DMS153 treated with DMSO at 0.1 percent for 48 hours (cell line): Measurements from ENCODE around the gene KRTAP4-12.
"Not testable (repeated sequence)": the region's sequence is repeated elsewhere in the genome, so short reads cannot be mapped to it uniquely, and the experiment has no call there.

Experiments
- DNase-seq: peaks from one replicate; lab custom pipeline; 2025; ENCODE audit not compliant: unreplicated experiment; lab: John Stamatoyannopoulos, UW

Gene KRTAP4-12

DNA sequence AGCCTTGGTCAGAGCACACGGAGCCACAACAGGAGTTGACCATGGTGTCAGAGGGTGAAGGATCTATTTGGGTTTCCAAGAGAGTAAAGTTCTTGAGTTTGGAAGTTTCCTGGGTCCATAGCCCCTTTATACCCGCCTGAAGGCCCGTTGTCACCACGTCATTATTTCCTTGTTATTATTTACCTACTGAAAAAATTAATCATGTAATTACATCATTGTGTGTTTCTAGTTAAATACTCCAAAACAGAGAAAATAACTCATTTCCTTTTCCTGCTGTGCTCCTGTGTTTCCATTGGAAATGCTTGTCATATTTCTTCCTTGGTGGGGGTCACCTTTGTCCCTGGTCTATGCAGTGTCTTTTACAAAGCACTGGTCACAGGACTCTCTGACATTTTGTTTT is 25.9 kb downstream of the KRTAP4-12 start, which contains the start of gene KRTAP4-8:
Gene KRTAP4-8 (minus strand): TSS at position 101 of the 400 bp plus-strand sequence. CDS start 58 bp downstream, at position 43.
- DNase-seq, result no peak

DNA sequence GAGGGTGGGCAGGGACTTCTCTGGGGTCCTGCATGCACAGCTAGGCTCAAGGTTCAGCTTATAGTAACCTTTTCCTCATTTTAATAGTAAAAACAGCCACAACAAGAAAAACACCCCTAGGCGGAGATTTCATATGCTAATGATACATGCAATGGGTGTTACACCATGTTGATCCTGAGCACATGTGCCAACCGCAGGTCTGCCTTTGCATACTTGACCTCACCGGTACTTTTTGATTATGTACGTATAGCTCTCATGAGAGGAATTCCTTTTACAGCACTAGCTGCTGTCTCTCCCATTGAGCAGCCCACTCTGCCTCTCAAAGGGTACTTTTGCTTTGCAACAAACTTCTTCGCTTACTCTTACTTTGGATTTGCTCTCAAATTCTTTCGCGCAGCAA is 27.9 kb downstream of the KRTAP4-12 start:
- no peak for DNase-seq

DNA sequence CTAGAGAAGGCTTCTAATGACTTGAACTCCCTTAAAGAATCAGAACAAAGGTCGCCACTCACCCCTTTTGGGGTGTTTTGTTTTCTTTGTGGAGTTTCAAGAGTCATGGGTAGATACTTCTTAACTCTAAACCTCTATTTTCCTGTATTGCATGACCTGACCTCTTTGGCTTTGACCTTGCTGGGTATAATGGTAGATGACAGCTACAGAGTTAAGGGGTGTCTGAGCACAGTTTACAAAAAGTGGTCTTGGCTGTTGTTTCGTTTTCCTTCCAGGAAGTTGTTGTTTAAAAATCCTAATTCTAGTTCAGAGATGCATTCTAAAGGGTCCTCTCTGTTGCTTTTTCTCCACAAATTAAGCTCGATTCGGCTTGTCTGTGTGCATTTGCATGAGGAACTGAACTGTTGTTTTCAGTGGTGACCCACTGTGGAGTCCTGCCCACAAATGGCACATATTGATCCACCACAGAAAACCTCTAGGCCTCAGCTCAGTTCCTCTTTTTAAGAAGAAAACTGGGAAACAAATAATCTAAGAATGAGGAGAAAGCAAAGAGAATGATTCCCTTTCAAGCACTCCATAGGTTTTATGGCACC is 35.1 kb downstream of the KRTAP4-12 start:
- not testable (repeated sequence) for DNase-seq

DNA sequence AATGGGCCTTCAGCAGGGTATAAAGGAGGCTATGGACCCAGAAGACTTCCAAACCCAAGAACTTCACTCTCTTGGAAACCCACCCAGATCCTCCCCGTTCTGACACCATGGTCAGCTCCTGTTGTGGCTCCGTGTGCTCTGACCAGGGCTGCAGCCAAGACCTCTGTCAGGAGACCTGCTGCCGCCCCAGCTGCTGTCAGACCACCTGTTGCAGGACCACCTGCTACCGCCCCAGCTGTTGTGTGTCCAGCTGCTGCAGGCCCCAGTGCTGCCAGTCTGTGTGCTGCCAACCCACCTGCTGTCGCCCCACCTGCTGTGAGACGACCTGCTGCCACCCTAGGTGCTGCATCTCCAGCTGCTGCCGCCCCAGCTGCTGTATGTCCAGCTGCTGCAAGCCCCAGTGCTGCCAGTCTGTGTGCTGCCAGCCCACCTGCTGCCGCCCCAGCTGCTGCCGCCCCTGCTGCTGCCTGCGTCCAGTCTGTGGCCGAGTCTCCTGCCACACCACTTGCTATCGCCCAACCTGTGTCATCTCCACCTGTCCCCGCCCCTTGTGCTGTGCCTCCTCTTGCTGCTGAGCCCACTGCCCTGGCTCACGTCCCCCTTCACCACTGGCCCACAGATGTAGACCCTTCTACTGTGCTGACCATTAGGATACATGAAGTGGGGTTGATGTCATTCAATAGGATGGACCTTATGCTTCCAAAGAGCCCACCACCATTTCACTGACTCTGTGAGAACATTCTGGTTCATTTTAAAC is 39.7 kb downstream of the KRTAP4-12 start, which contains the start of gene KRTAP4-7:
Gene KRTAP4-7 (plus strand): TSS at position 51 of the 757 bp plus-strand sequence. CDS start 57 bp downstream, at position 108.
- not testable (repeated sequence) for DNase-seq

DNA sequence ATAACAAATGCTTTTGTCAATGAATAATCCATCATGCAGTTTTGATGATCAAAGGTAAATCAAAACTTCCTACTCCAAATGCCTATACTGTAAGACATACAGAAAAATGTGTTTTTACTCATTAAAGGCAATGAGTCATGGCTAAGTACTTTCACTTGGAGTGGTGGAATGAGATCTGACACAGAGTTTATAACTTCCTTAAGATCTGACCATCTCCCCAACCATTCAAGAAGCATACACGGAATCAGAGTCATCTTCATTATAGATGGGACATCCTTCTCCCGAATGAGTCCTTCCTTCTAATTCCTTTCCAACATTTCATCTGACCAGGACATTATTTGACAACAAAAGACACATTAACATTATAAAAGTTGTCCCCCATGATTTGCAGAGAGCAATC is 40.6 kb downstream of the KRTAP4-12 start:
- not testable (repeated sequence) for DNase-seq

DNA sequence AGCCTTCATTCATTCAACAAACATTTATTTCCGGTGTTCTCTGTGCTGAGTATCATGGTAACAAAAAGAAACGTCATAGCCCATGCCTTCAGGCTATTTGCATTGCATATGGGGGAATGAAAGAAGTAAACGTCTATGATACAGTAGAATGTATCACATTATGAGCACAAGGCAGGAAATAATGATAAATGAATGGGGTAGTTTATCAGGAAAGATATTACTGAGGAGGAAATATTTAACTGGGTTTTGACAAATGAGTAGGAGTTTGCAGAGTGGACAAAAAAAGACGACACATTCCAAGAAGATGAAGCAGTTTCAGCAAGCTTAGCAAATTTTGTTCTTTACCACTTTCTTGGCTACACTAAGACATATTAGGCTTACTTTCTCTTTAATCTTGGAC is 41.4 kb downstream of the KRTAP4-12 start:
- no peak for DNase-seq

DNA sequence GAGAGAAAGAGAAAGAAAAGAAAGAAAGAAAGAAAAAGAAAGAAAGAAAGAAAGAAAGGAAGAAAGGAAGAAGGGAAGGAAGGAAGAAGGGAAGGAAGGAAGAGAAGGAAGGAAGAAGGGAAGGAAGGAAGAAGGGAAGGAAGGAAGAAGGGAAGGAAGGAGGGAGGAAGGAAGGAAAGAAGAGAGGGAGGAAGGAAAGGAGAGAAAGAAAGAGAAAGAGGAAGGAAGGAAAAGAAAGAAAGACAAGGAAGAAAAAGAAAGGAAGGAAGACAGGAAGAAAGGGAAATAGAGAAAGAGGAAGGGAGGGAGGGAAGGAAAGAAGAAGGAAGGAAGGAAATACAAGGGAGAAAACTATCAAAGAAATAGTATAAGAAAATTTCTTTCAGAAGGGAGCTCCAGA is 47.2 kb downstream of the KRTAP4-12 start:
- no peak for DNase-seq

DNA sequence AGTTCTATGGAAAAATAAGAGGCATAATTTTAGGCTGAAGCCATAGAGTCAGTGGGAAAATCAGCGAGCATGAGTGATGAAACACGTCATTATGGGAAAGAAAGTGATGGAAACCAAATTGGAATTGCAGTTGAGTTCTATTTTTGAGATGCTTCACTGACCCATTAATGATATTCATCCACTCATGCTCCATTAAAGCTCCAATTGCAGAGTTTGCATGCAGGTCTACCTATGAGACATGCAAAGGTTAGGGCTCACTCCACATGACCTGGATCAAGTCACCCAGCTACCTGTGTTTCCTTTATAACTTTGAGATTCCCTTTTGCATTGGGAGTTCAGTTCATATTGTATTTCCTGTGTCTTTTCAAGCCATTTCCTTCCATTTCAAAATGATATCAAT is 50.3 kb downstream of the KRTAP4-12 start:
- no peak for DNase-seq
